ENCODE measurements around the gene NIP7. TPM values are rescaled to one million over a fixed set of nuclear protein-coding genes. Genes with fewer than 3 reads are reported as not detected.

NIP7 gene
- total RNA-seq, 1 donor from 2014 or later, result 27.2 TPM

DNA sequence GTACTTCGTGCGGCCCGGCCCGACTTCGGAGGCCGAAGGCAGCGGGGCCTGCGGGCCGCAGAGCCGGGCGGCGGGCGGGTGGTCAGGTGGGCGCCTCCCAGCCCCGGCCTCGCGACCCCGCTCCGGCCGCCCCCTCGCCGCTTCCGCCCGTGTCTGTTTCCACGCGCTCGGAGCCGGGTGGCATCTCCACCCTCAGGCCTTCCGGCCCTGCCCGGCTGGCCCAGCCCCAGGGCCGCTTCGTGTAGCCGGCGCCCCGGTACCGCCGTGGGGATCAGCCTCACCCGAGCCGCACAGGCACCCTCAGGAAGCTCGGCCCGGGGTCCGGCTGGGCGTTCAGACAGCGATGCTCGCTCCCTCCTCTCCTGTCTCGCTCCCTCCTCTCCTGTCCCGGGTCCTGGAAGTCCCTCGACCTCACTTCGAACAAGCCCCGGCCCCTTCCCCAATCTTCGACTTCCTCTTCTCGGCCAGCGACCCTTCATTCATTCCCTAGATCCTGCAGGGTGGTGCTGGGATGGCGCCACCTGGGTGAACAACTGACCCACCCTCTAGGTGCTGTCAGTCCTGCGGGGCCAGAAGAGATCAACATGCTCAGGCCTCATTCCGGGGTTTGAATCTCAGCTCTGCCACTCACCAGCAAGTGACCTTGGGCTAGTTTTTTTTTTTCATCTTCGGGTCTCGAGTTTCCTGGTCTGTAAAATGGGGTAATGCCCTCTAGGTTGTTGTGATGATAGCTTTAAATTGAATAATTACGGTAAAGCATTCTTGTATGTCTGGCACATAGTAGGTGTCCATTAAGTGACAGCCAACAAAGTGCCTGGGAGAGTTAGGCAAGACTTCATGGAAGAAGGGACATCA lies 27.8 kb upstream of the NIP7 start:
- TF ChIP-seq, protein P1, sequence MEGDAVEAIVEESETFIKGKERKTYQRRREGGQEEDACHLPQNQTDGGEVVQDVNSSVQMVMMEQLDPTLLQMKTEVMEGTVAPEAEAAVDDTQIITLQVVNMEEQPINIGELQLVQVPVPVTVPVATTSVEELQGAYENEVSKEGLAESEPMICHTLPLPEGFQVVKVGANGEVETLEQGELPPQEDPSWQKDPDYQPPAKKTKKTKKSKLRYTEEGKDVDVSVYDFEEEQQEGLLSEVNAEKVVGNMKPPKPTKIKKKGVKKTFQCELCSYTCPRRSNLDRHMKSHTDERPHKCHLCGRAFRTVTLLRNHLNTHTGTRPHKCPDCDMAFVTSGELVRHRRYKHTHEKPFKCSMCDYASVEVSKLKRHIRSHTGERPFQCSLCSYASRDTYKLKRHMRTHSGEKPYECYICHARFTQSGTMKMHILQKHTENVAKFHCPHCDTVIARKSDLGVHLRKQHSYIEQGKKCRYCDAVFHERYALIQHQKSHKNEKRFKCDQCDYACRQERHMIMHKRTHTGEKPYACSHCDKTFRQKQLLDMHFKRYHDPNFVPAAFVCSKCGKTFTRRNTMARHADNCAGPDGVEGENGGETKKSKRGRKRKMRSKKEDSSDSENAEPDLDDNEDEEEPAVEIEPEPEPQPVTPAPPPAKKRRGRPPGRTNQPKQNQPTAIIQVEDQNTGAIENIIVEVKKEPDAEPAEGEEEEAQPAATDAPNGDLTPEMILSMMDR (conservative IDR thresholded peaks at IDR 0.05; ENCODE audit: low read depth, low read length), result no peak
- no peak for DNase-seq (ENCODE audit: low read depth)
- H3K4me3 ChIP-seq (ENCODE audit: low read depth, low read length), result peak overlapping the region; percentile 96

DNA sequence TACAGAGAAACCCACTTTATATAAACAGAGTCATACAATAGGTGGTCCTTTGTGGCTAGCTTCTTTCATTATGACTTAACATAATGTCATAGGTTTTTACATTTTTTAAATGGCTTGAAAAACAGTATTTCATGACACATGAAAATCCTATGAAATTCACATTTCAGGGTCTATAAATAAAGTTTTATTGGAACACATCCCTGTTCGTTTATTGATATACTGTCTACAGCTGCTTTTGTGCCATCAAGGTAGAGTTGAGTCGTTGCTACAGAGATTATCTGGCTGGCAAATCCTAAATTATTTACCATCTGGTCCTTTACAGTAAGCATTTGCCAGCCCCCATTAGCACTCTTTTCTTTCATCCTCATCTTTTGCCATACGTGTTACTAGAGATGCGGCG lies 26.1 kb upstream of the NIP7 start:
- DNase-seq (ENCODE audit: low read depth), result no peak
- TF ChIP-seq, protein P1 (conservative IDR thresholded peaks at IDR 0.05; ENCODE audit: low read depth, low read length), result no peak

DNA sequence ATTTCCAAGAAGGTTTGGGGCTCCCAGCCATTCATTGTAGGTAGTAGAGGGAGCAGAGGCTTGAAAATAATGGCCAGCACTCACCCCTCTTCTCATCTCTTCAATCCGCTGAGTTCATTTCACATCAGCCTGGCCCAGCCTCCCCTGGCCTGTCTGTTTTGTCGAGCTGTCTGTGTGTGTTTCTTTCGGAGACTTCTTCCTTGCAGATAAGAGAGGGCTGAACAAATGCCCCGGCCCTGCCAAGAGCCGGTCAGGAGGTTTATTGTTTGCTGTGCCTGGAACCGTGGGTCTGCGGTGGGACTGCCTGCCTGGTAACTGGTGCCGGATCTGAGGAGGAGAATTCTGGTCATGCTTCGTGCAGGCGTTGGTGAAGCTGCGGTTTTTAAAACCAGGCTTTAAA lies 25.0 kb upstream of the NIP7 start:
- no peak for DNase-seq (ENCODE audit: low read depth)
- H3K4me3 ChIP-seq (ENCODE audit: low read depth, low read length), result no peak overlapping the region
- TF ChIP-seq, protein P1 (conservative IDR thresholded peaks at IDR 0.05; ENCODE audit: low read depth, low read length), result no peak

More for the DNA sequence above, 26.1 kb upstream of the NIP7 start:
- no peak overlapping the region for H3K4me3 ChIP-seq (ENCODE audit: low read depth, low read length)

DNA sequence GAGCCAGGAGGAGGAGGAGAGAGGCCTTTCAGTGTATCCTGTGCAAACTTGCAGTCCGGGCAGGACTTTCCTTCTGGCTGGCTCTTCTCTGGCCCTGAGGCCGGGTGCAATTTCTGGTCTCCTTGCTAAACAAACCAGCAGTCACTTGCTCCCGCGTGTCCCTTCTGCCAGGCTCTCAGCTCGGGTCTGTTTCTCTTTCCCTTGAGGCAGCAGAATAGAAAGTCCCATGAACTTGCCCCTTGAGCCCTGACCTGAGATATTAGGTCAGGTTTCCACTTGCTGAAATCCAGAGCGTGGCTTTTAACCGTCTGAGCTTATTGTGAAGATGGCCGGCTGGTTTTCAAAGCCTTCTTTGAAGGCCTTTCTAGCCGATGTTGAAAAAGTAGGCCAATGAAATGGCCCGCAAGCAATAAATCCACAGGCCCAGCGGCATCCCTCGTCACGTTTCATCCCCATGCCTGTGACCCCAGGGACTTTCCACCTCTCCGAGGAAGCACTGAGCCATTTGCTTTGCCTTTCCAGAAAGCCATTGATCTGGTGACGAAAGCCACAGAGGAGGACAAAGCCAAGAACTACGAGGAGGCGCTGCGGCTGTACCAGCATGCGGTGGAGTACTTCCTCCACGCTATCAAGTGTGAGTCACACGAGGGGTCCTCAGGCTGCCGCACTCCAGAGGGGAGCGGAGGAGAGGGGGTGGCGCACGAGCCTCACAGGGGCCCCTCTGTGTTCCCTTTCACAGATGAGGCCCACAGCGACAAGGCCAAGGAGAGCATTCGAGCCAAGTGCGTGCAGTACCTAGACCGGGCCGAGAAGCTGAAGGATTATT lies 23.9 kb upstream of the NIP7 start:
- H3K4me3 ChIP-seq (ENCODE audit: low read depth, low read length), result no peak overlapping the region
- TF ChIP-seq, protein P1 (conservative IDR thresholded peaks at IDR 0.05; ENCODE audit: low read depth, low read length), result no peak
- no peak for DNase-seq (ENCODE audit: low read depth)

DNA sequence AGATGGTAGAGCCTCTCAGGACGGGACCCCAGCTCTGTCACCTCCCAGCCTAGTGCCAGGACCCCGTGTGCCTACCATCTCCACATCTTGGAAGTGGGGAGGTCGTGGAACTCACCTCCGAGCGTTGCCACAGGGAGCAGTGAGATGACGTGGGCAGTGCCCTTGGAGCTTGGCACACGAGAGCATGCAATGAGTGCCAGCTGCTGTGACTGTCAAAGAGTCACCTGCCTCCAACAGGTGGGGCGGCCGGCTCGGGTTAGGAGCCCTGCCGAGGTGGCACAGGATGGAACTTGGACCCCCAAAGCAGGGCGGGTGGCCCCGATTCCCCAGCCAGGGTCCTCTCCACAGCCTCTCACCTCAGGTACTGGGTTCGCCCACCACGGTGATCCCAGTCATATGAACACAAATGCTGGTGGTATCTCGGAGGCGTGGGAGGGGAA lies 23.0 kb upstream of the NIP7 start:
- DNase-seq (ENCODE audit: low read depth), result no peak
- H3K4me3 ChIP-seq (ENCODE audit: low read depth, low read length), result no peak overlapping the region
- TF ChIP-seq, protein P1 (conservative IDR thresholded peaks at IDR 0.05; ENCODE audit: low read depth, low read length), result no peak

DNA sequence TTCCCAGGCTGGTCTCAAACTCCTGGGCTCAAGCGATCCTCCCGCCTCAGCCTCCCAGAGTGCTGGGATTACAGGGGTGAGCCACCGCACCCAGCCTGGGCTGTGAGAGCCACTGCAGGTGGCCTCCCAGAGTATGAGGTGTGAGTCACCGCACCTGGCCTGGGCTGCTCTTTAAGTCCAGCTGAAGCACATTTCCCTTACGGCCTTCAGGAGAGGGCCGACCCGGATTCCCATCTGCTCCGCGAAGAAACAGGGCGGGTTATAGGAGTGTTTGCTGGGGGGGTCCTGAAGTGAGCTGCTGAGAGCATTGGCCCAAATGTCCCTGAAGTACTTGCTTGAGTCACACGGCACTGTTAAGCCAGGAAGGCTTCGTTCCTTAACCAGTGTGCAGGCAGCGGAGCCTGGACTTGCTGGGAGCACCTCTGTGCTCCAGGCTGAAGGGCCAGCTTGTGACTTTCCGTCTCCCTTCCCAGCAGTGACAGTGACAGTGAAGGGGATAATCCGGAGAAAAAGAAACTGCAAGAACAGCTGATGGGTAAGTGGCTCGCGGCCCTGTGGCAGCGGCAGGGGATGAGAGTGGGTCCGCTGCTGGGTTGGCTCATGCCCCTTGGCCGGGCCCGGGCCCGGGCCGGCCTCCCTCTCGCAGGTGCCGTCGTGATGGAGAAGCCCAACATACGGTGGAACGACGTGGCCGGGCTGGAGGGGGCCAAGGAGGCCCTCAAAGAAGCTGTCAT lies 21.2 kb upstream of the NIP7 start:
- TF ChIP-seq, protein P1 (conservative IDR thresholded peaks at IDR 0.05; ENCODE audit: low read depth, low read length), result no peak
- DNase-seq (ENCODE audit: low read depth), result no peak

More for the DNA sequence above, 21.2 kb upstream of the NIP7 start:
- no peak overlapping the region for H3K4me3 ChIP-seq (ENCODE audit: low read depth, low read length)
